HG03025 (cell line): Measurements from ENCODE around the gene DEFB124.
"Not testable (repeated sequence)": the region's sequence is repeated elsewhere in the genome, so short reads cannot be mapped to it uniquely, and the experiment has no call there.

ENCODE experiments used
- ATAC-seq: cut with Tn5 transposase; IDR thresholded peaks from one replicate; pipeline ENCODE4 v1.9.1; 2021; ENCODE audit warnings: mild to moderate bottlenecking, moderate library complexity; ENCODE audit not compliant: unreplicated experiment, low FRiP score

DEFB124 gene

GRCh38 chr20:31474758-31475427, at the start of gene DEFB124, which contains the start of gene REM1:
TSS of gene DEFB124 (minus strand) at chr20:31475127. CDS start at chr20:31473013, 2,114 bp downstream.
TSS of gene REM1 (plus strand) at chr20:31475288. CDS start at chr20:31476446, 1,158 bp downstream.
- no peak for ATAC-seq

GRCh38 chr20:31523361-31524283, 48.7 kb upstream of the DEFB124 start:
- ATAC-seq, result no peak

GRCh38 chr20:31522731-31523130, 47.8 kb upstream of the DEFB124 start:
- ATAC-seq, result no peak

- ATAC-seq, result not testable (repeated sequence)
Measured at GRCh38 chr20:31521267-31521666, 46.3 kb upstream of the DEFB124 start.

GRCh38 chr20:31517373-31517772, 42.4 kb upstream of the DEFB124 start:
- ATAC-seq, result no peak

GRCh38 chr20:31516651-31517050, 41.7 kb upstream of the DEFB124 start:
- ATAC-seq, result no peak

- no peak for ATAC-seq
Measured at GRCh38 chr20:31516166-31516565, 41.2 kb upstream of the DEFB124 start.

GRCh38 chr20:31515775-31516107, 40.8 kb upstream of the DEFB124 start:
- no peak for ATAC-seq

GRCh38 chr20:31515072-31515774, 40.3 kb upstream of the DEFB124 start:
- no peak for ATAC-seq

- peak; percentile 86 for ATAC-seq
Measured at GRCh38 chr20:31514154-31515071, 39.5 kb upstream of the DEFB124 start, which contains the start of gene HM13. TSS of gene HM13 (plus strand) at chr20:31514442. CDS start at chr20:31514552, 110 bp downstream.

- no peak for ATAC-seq
Measured at GRCh38 chr20:31508517-31509244, 33.8 kb upstream of the DEFB124 start.

GRCh38 chr20:31505903-31506302, 31.0 kb upstream of the DEFB124 start:
- ATAC-seq, result no peak

- ATAC-seq, result not testable (repeated sequence)
Measured at GRCh38 chr20:31502884-31503673, 28.2 kb upstream of the DEFB124 start.

GRCh38 chr20:31500527-31500926, 25.6 kb upstream of the DEFB124 start:
- no peak for ATAC-seq

- ATAC-seq, result no peak
Measured at GRCh38 chr20:31497838-31498540, 23.1 kb upstream of the DEFB124 start.

- no peak for ATAC-seq
Measured at GRCh38 chr20:31496761-31497295, 21.9 kb upstream of the DEFB124 start.

GRCh38 chr20:31494131-31494530, 19.2 kb upstream of the DEFB124 start:
- no peak for ATAC-seq

GRCh38 chr20:31490752-31491151, 15.8 kb upstream of the DEFB124 start:
- no peak for ATAC-seq
